Natural killer cell (primary cell): ENCODE data around the gene DRC3. TPM values are rescaled to one million over a fixed set of nuclear protein-coding genes. Genes with fewer than 3 reads are reported as not detected.

Source experiments
- ATAC-seq, 3 donors: fragments of 150-1000 bp in 2 of 3; fragments of 200-7000 bp in 1 of 3; cut with Tn5 transposase; 1 replicate in 1 of 3; 2 replicates in 2 of 3; pipeline ENCODE4 v1.10.0; 2021; ENCODE audit warnings: mild to moderate bottlenecking in 2 of 3, moderate library complexity in 2 of 3
- DNase-seq, 2 donors: peaks; one replicate each; pipeline versions ENCODE4 v3.0.0 to v3.0.0-alpha.2; 2013 to 2021; ENCODE audit warnings: mixed read lengths in 1 of 2
- H3K27ac ChIP-seq: one replicate; pipeline ENCODE4 v1.5.1; 2013; ENCODE audit warnings: mild to moderate bottlenecking, low read length
- H3K27me3 ChIP-seq: one replicate; pipeline ENCODE4 v1.6.1; 2013; ENCODE audit warnings: low read length; ENCODE audit not compliant: control insufficient read depth, insufficient read depth
- H3K36me3 ChIP-seq: one replicate; pipeline ENCODE4 v1.6.1; 2013; ENCODE audit warnings: low read length; ENCODE audit not compliant: control insufficient read depth, insufficient read depth
- H3K4me1 ChIP-seq: one replicate; pipeline ENCODE4 v1.6.1; 2013; ENCODE audit warnings: low read length; ENCODE audit not compliant: control insufficient read depth, insufficient read depth
- H3K4me3 ChIP-seq: one replicate; pipeline ENCODE4 v1.5.1; 2013; ENCODE audit warnings: low read length
- H3K9me3 ChIP-seq: one replicate; pipeline ENCODE4 v1.6.1; 2013; ENCODE audit warnings: low read length; ENCODE audit not compliant: control insufficient read depth, insufficient read depth
- H3K27ac Mint-ChIP-seq, 2 donors: one replicate each; pipeline ENCODE4 v1.8.0; 2022; ENCODE audit warnings: mild to moderate bottlenecking in 2 of 2, mixed read lengths in 2 of 2, moderate library complexity in 1 of 2
- H3K27me3 Mint-ChIP-seq, 2 donors: one replicate each; pipeline ENCODE4 v1.8.0; 2022; ENCODE audit warnings: low read depth in 2 of 2, mixed read lengths in 2 of 2
- H3K36me3 Mint-ChIP-seq: one replicate; pipeline ENCODE4 v1.8.0; 2022; ENCODE audit warnings: mixed read lengths
- H3K4me1 Mint-ChIP-seq, 2 donors: one replicate each; pipeline ENCODE4 v1.8.0; 2022; ENCODE audit warnings: mixed read lengths in 2 of 2
- H3K4me3 Mint-ChIP-seq: one replicate; pipeline ENCODE4 v1.8.0; 2022; ENCODE audit warnings: mild to moderate bottlenecking, moderate library complexity, mixed read lengths
- H3K9me3 Mint-ChIP-seq, 2 donors: one replicate each; pipeline ENCODE4 v1.8.0; 2022; ENCODE audit warnings: mixed read lengths in 2 of 2
- CTCF ChIP-seq: fragments of 200-600 bp; IDR thresholded peaks from one replicate; pipeline ENCODE4 v1.8.0; 2022; ENCODE audit warnings: antibody characterized with exemption
- WGBS: methylation state at CpG from one replicate; pipeline ENCODE4 v1.1.7; 2013; ENCODE audit warnings: missing lambda C conversion rate; ENCODE audit not compliant: insufficient coverage; 5-methylcytosine and 5-hydroxymethylcytosine counted together
- intact Hi-C: fragments of 100-400 bp; cut with micrococcal nuclease; formaldehyde crosslinking; loops from one replicate; pipeline ENCODE4 v1.14.2; 2022
- total RNA-seq, 4 donors: library from RNA; stranded (reverse); fragments of 120-200 nt in 1 of 4; gene quantifications; one replicate each; pipeline versions ENCODE4 v1.2.3 to v1.2.4, GENCODE V29; 2013 to 2022

The DRC3 gene
- total RNA-seq, 3 donors from 2014 or later (not counting 1 experiment from before 2014, with no cell fraction given) = 0.26 to 0.78 TPM; not detected in 1

- H3K27ac Mint-ChIP-seq = no peak overlapping the region
- Histone ChIP-seq H3K4me3 (no peak overlapping the region), H3K27me3 (no peaks in the 10 kb centered on the region), H3K36me3 (no peaks in the 10 kb centered on the region), H3K4me1 (no peaks in the 10 kb centered on the region), H3K27ac (no peak overlapping the region), H3K9me3 (no peaks in the 10 kb centered on the region)
- H3K27me3 Mint-ChIP-seq = no peaks in the 10 kb centered on the region
- intact Hi-C loops = no loop called here
- DNase-seq (no peak), ATAC-seq (no peak)
- H3K4me1 Mint-ChIP-seq = no peaks in the 10 kb centered on the region
- WGBS = 95% methylated on average over 8 of the region's 8 CpGs
- H3K36me3 Mint-ChIP-seq = no peaks in the 10 kb centered on the region
- TF ChIP-seq CTCF = no peak
- H3K9me3 Mint-ChIP-seq = no peaks in the 10 kb centered on the region
- H3K4me3 Mint-ChIP-seq = no peak overlapping the region
These were observed 26.3 kb downstream of the DRC3 start for GRCh38 chr17:17998934-17999333.

DNA sequence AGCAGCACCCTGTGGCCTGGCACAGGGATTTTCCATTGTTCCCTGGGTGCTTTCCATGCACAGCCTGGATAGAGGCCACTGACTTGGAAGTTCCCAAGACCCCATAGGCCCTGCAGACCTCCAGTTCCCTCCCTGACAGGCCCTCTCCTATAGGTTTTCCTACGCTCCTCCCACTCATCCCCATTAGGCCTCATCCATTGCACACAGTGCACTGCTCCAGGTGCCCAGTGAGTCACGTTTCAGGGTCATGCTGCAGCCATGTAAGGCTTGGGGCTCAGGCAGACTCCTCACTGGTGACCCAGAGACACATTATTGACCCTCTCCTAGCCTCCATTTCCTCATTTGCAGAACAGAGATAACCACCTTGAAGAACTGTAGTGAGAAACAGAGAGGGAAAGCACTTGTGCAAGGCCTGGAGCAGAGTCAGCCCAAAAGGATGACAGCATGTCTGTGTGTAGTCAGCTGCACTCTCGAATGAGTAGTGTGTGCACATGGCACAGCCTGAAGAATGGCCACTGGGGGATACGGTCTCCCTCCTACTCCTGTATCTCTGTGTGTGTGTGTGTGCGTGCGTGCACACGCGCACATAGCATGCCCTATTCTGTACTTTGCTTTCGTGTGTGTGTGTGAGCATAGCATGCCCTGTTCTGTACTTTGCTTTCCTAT lies 26.8 kb downstream of the DRC3 start:
- H3K36me3 ChIP-seq = no peaks in the 10 kb centered on the region
- H3K4me3 ChIP-seq = no peak overlapping the region
- DNase-seq (no peak), ATAC-seq (no peak)
- no peaks in the 10 kb centered on the region for H3K4me1 ChIP-seq
- Mint-ChIP-seq H3K4me1 (no peaks in the 10 kb centered on the region), H3K4me3 (no peak overlapping the region), H3K27me3 (no peaks in the 10 kb centered on the region), H3K27ac (no peak overlapping the region), H3K36me3 (no peaks in the 10 kb centered on the region), H3K9me3 (no peaks in the 10 kb centered on the region)
- 95% methylated on average over 9 of the region's 9 CpGs for WGBS
- H3K27me3 ChIP-seq = no peaks in the 10 kb centered on the region
- intact Hi-C loops = no loop called here
- TF ChIP-seq CTCF = no peak
- H3K9me3 ChIP-seq = no peaks in the 10 kb centered on the region
- H3K27ac ChIP-seq = no peak overlapping the region

DNA sequence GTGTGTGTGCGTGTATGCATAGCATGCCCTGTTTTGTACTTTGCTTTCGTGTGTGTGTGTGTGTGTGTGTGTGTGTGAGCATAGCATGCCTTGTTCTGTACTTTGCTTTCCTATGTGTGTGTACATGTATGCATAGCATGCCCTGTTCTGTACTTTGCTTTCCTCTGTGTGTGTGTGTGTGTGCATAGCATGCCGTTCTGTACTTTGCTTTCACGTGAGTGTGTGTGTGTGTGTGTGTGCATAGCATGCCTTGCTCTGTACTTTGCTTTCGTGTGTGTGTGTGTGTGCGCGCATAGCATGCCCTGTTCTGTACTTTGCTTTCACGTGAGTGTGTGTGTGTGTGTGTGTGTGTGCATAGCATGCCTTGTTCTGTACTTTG lies 27.4 kb downstream of the DRC3 start:
- intact Hi-C loops = no loop called here
- H3K9me3 ChIP-seq = no peaks in the 10 kb centered on the region
- no peaks in the 10 kb centered on the region for H3K9me3 Mint-ChIP-seq
- ATAC-seq (no peak), DNase-seq (no peak)
- H3K4me3 ChIP-seq = no peak overlapping the region
- 83% methylated on average over 8 of the region's 8 CpGs for WGBS
- no peak overlapping the region for H3K4me3 Mint-ChIP-seq
- no peak overlapping the region for H3K27ac Mint-ChIP-seq
- no peaks in the 10 kb centered on the region for H3K4me1 Mint-ChIP-seq
- H3K4me1 ChIP-seq = no peaks in the 10 kb centered on the region
- no peak overlapping the region for H3K27ac ChIP-seq
- TF ChIP-seq CTCF = no peak
- no peaks in the 10 kb centered on the region for H3K27me3 Mint-ChIP-seq
- H3K36me3 ChIP-seq = no peaks in the 10 kb centered on the region
- no peaks in the 10 kb centered on the region for H3K36me3 Mint-ChIP-seq
- H3K27me3 ChIP-seq = no peaks in the 10 kb centered on the region

GRCh38 chr17:18002171-18002570 lies 29.5 kb downstream of the DRC3 start:
- H3K9me3 Mint-ChIP-seq = no peaks in the 10 kb centered on the region
- Histone ChIP-seq H3K4me3 (no peak overlapping the region), H3K27me3 (no peaks in the 10 kb centered on the region), H3K9me3 (no peaks in the 10 kb centered on the region), H3K4me1 (no peaks in the 10 kb centered on the region), H3K27ac (no peak overlapping the region), H3K36me3 (peaks cover 1% of the 10 kb centered on the region)
- no peaks in the 10 kb centered on the region for H3K27me3 Mint-ChIP-seq
- H3K4me3 Mint-ChIP-seq = no peak overlapping the region
- H3K27ac Mint-ChIP-seq = no peak overlapping the region
- intact Hi-C loops = no loop called here
- DNase-seq (no peak), ATAC-seq (no peak)
- TF ChIP-seq CTCF = no peak
- no peaks in the 10 kb centered on the region for H3K36me3 Mint-ChIP-seq
- H3K4me1 Mint-ChIP-seq = peaks cover 0 to 3% of the 10 kb centered on the region in 2 donors
- 100% methylated on average over 1 of the region's 2 CpGs for WGBS
